ENCODE results near the gene TIFAB.

DNA sequence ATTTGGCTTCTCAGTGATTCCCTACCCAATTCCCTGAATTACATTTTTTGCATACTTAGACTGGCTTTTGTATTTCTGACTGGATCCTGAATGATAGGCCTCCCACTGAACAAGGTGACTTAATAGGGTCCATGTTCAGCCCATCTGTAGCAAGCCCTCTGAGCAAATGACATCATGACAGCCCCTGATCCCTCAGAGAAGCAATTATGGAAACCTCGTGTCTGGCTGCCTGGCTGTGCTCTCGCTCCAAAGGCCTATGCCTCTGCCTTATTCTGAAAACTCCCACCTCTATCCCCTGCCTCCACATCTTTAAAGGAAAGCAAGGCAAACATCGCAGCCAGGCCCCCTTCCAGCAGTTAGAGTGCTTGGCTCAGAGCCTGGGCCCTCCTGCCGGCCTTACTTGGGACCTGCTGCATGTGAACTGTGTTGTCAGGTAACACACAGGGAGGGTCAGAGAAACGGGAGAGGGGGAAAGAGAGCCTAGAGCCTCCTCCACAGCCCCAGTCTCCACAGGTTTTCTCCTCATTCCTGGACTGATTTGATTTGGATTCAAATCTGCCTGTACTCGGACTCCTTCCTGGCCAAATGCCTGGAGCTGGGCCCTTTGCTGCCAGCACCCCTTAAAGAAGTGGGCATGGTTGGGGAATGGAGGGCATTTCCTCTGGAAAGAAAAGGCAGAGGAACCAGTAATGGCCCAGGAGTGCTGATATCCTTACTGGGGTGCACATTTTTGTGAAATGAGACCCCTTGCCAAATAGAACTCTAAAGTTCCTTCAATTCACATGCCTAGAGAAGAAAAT is 8.8 kb downstream of the TIFAB start:
- TF ChIP-seq, protein P1, sequence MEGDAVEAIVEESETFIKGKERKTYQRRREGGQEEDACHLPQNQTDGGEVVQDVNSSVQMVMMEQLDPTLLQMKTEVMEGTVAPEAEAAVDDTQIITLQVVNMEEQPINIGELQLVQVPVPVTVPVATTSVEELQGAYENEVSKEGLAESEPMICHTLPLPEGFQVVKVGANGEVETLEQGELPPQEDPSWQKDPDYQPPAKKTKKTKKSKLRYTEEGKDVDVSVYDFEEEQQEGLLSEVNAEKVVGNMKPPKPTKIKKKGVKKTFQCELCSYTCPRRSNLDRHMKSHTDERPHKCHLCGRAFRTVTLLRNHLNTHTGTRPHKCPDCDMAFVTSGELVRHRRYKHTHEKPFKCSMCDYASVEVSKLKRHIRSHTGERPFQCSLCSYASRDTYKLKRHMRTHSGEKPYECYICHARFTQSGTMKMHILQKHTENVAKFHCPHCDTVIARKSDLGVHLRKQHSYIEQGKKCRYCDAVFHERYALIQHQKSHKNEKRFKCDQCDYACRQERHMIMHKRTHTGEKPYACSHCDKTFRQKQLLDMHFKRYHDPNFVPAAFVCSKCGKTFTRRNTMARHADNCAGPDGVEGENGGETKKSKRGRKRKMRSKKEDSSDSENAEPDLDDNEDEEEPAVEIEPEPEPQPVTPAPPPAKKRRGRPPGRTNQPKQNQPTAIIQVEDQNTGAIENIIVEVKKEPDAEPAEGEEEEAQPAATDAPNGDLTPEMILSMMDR (IDR thresholded peaks at IDR 0.05) = no peak
- TF ChIP-seq EP300 (IDR thresholded peaks at IDR 0.05) (no peak), POLR2AphosphoS5 (IDR thresholded peaks at IDR 0.05) (no peak), POLR2A (IDR thresholded peaks at IDR 0.05) (no peak)

Data from stomach (tissue), 4 donors.